Motor neuron (in vitro differentiated cells): ENCODE results near the gene BMF. TPM values are rescaled to one million over a fixed set of nuclear protein-coding genes. Genes with fewer than 3 reads are reported as not detected.
"Not testable (repeated sequence)": the region's sequence is repeated elsewhere in the genome, so short reads cannot be mapped to it uniquely, and the experiment has no call there.

Experiments used
- ATAC-seq, 8 experiments: fragments of 200-7000 bp; cut with Tn5 transposase; replicated peaks in 6 of 8; 2 replicates each; pipeline ENCODE4 v1.8.0; 2021; ENCODE audit warnings: mild to moderate bottlenecking in 8 of 8, moderate library complexity in 8 of 8
- H3K27ac ChIP-seq, 2 donors: fragments of 250-450 bp; sonication (Bioruptor Pico); 2 replicates each; pipeline ENCODE4 v1.9.0; 2021; ENCODE audit warnings: antibody characterized with exemption in 2 of 2, mild to moderate bottlenecking in 2 of 2, moderate library complexity in 1 of 2
- H3K4me1 ChIP-seq, 2 donors: fragments of 250-450 bp; sonication (Bioruptor Pico); replicated peaks in 1 of 2; 2 replicates each; pipeline ENCODE4 v1.6.1; 2021; ENCODE audit warnings: antibody characterized with exemption in 2 of 2, mild to moderate bottlenecking in 2 of 2, moderate library complexity in 1 of 2
- H3K4me3 ChIP-seq, 5 donors: fragments of 250-450 bp; sonication (Bioruptor Pico); 2 replicates each; pipeline ENCODE4 v1.9.0; 2021; ENCODE audit warnings: antibody characterized with exemption in 5 of 5, mild to moderate bottlenecking in 5 of 5, moderate library complexity in 4 of 5
- WGBS, 10 experiments: fragments of 450-650 bp; shearing (Covaris generic); methylation state at CpG; one replicate each; pipeline ENCODE4 v1.0.0; 2022; 5-methylcytosine and 5-hydroxymethylcytosine counted together
- in situ Hi-C, 9 experiments: fragments of 400-800 bp; cut with MboI; loops; one replicate each; pipeline ENCODE4 v1.15.0; 2021; ENCODE audit warnings: low sequenced_read_pairs in 9 of 9, low pct_unique_long_range_greater_than_20kb in 2 of 9; ENCODE audit not compliant: unreplicated experiment in 9 of 9
- total RNA-seq, 8 experiments: library from RNA; unstranded; fragments of 300-600 nt; gene quantifications; 2 replicates each; pipeline versions ENCODE4 v1.2.3 to v1.2.4, GENCODE V29; 2022

The BMF gene
- total RNA-seq, 8 experiments from 2014 or later, result 2.0 to 32.7 (median 10.7) TPM

- Histone ChIP-seq H3K4me1 (peaks cover 8 to 9% of the 10 kb centered on the region in 2 donors), H3K4me3 (no peak overlapping the region), H3K27ac (no peak overlapping the region)
- ATAC-seq, result no peak
- 71 to 100% (median 86%) methylated on average over 1 to 6 of the region's 11 CpGs; no CpG with 5 or more reads in 2 of the 10 experiments for WGBS, 10 experiments
- in situ Hi-C loops, result no loop called here
Observed at GRCh38 chr15:40137303-40138200, 28.9 kb upstream of the BMF start.

GRCh38 chr15:40136470-40137302 is 28.0 kb upstream of the BMF start:
- WGBS, 10 experiments, result 40 to 80% (median 61%) methylated on average over 1 to 3 of the region's 6 CpGs; no CpG with 5 or more reads in 4 of the 10 experiments
- Histone ChIP-seq H3K27ac (no peak overlapping the region), H3K4me1 (peaks cover 8 to 9% of the 10 kb centered on the region in 2 donors), H3K4me3 (no peak overlapping the region)
- ATAC-seq, result peak in 7 of 8 experiments; percentile 81 to 98 (median 96)
- in situ Hi-C loops, result no loop called here

GRCh38 chr15:40135846-40136450 is 27.3 kb upstream of the BMF start:
- ATAC-seq, H3K27ac ChIP-seq, H3K4me3 ChIP-seq, in situ Hi-C loops, H3K4me1 ChIP-seq: not testable (repeated sequence)
- WGBS, 10 experiments, result 0 to 17% methylated on average over 1 of the region's 1 CpG; no CpG with 5 or more reads in 8 of the 10 experiments

- Histone ChIP-seq H3K4me1 (peaks cover 8 to 9% of the 10 kb centered on the region in 2 donors), H3K4me3 (no peak overlapping the region), H3K27ac (no peak overlapping the region)
- no peak for ATAC-seq
- in situ Hi-C loops, result no loop called here
- WGBS, 10 experiments, result 23 to 87% (median 74%) methylated on average over 5 to 9 of the region's 9 CpGs; no CpG with 5 or more reads in 2 of the 10 experiments
Observed at GRCh38 chr15:40134885-40135284, 26.2 kb upstream of the BMF start.

GRCh38 chr15:40133544-40133943 is 24.9 kb upstream of the BMF start:
- H3K4me3 ChIP-seq, result no peak overlapping the region

GRCh38 chr15:40130799-40131502 is 22.3 kb upstream of the BMF start:
- no peak overlapping the region for H3K27ac ChIP-seq
- H3K4me1 ChIP-seq, result no peaks in the 10 kb centered on the region
- WGBS, 10 experiments, result 36 to 83% (median 73%) methylated on average over 3 to 19 of the region's 19 CpGs
- peak in 1 of 8 experiments; percentile 66 for ATAC-seq
- no peak overlapping the region for H3K4me3 ChIP-seq
- in situ Hi-C loops, result no loop called here

More at GRCh38 chr15:40133544-40133943, 24.9 kb upstream of the BMF start:
- no peak for ATAC-seq
- WGBS, 10 experiments, result 82 to 100% (median 94%) methylated on average over 1 to 12 of the region's 13 CpGs; no CpG with 5 or more reads in 1 of the 10 experiments
- H3K27ac ChIP-seq, result no peak overlapping the region
- in situ Hi-C loops, result no loop called here
- H3K4me1 ChIP-seq, result peaks cover 8 to 9% of the 10 kb centered on the region in 2 donors

GRCh38 chr15:40130118-40130517 is 21.4 kb upstream of the BMF start:
- WGBS, 10 experiments, result 29 to 80% (median 64%) methylated on average over 1 to 5 of the region's 5 CpGs; no CpG with 5 or more reads in 2 of the 10 experiments
- no peak for ATAC-seq
- no peak overlapping the region for H3K4me3 ChIP-seq
- in situ Hi-C loops, result no loop called here
- H3K27ac ChIP-seq, result no peak overlapping the region
- H3K4me1 ChIP-seq, result no peaks in the 10 kb centered on the region

- no peak overlapping the region for H3K27ac ChIP-seq
- no peaks in the 10 kb centered on the region for H3K4me1 ChIP-seq
- peak in 1 of 8 experiments; percentile 27 for ATAC-seq
- no peak overlapping the region for H3K4me3 ChIP-seq
- in situ Hi-C loops, result no loop called here
- WGBS, 10 experiments, result 61 to 95% (median 82%) methylated on average over 4 to 19 of the region's 27 CpGs; no CpG with 5 or more reads in 2 of the 10 experiments
Observed at GRCh38 chr15:40128766-40129660, 20.3 kb upstream of the BMF start.

- in situ Hi-C loops, result no loop called here
Observed at GRCh38 chr15:40125950-40126349, 17.3 kb upstream of the BMF start.

GRCh38 chr15:40124807-40125285 is 16.2 kb upstream of the BMF start:
- in situ Hi-C loops, H3K4me3 ChIP-seq, H3K27ac ChIP-seq, H3K4me1 ChIP-seq: not testable (repeated sequence)
- WGBS, 10 experiments, result 42% methylated on average over 2 of the region's 5 CpGs; no CpG with 5 or more reads in 9 of the 10 experiments
- peak in 1 of 8 experiments; percentile 11 for ATAC-seq

More at GRCh38 chr15:40125950-40126349, 17.3 kb upstream of the BMF start:
- Histone ChIP-seq H3K4me1 (no peaks in the 10 kb centered on the region), H3K4me3 (no peak overlapping the region), H3K27ac (no peak overlapping the region)
- ATAC-seq, result no peak
- WGBS, 10 experiments, result 50 to 93% (median 80%) methylated on average over 1 to 7 of the region's 7 CpGs

GRCh38 chr15:40124333-40124732 is 15.7 kb upstream of the BMF start:
- WGBS, 10 experiments, result 83% methylated on average over 1 of the region's 3 CpGs; no CpG with 5 or more reads in 9 of the 10 experiments
- H3K4me1 ChIP-seq, H3K27ac ChIP-seq, in situ Hi-C loops, ATAC-seq, H3K4me3 ChIP-seq: not testable (repeated sequence)
